SU-DHL-6 (cell line): ENCODE measurements around the gene MPRIP.

Source experiments
- H2AFZ ChIP-seq: fragments of 200-600 bp; sonication (generic); 2 replicates; pipeline ENCODE4 v1.6.1; 2014; ENCODE audit warnings: low read depth, mild to moderate bottlenecking, moderate library complexity, mixed read lengths, antibody characterized with exemption, low read length; ENCODE audit not compliant: severe bottlenecking
- H3F3A ChIP-seq: fragments of 200-600 bp; shearing (Covaris generic); 2 replicates; pipeline ENCODE4 v1.6.0; 2016; ENCODE audit warnings: antibody characterized with exemption, mild to moderate bottlenecking; ENCODE audit not compliant: insufficient read depth
- H3K27ac ChIP-seq: fragments of 200-600 bp; sonication (generic); 2 replicates; pipeline ENCODE4 v1.5.1; 2016; ENCODE audit warnings: low read depth, mild to moderate bottlenecking, low read length, moderate library complexity, mixed read lengths
- H3K27me3 ChIP-seq: fragments of 200-600 bp; sonication (generic), shearing (Covaris generic); 2 replicates; pipeline ENCODE4 v1.6.0; 2014; ENCODE audit warnings: mild to moderate bottlenecking, low read length
- H3K36me3 ChIP-seq: fragments of 200-600 bp; sonication (generic); 2 replicates; pipeline ENCODE4 v1.6.1; 2014; ENCODE audit warnings: mild to moderate bottlenecking, low read length, mixed read lengths
- H3K4me2 ChIP-seq: fragments of 300-600, 200-600 bp; shearing (Covaris generic), sonication (generic); 2 replicates; pipeline ENCODE4 v1.6.0; 2014; ENCODE audit warnings: low read length, low read depth, mild to moderate bottlenecking; ENCODE audit not compliant: poor library complexity, severe bottlenecking
- H3K4me3 ChIP-seq: fragments of 200-600 bp; sonication (generic); 2 replicates; pipeline ENCODE4 v1.5.1; 2014; ENCODE audit warnings: antibody characterized with exemption, low read length, mild to moderate bottlenecking, mixed read lengths; ENCODE audit not compliant: insufficient read depth, poor library complexity, severe bottlenecking
- H3K79me2 ChIP-seq: fragments of 200-600 bp; sonication (generic); 2 replicates; pipeline ENCODE4 v1.6.1; 2014; ENCODE audit warnings: mild to moderate bottlenecking, low read length, moderate library complexity; ENCODE audit not compliant: insufficient read depth
- H3K9ac ChIP-seq: fragments of 200-600 bp; sonication (generic); 2 replicates; pipeline ENCODE4 v1.7.0; 2014; ENCODE audit warnings: mild to moderate bottlenecking, low read length
- H3K9me2 ChIP-seq: fragments of 200-600 bp; sonication (generic); replicated peaks from 2 replicates; pipeline ENCODE4 v1.6.1; 2014; ENCODE audit warnings: low read length; ENCODE audit not compliant: insufficient read depth
- H3K9me3 ChIP-seq: fragments of 200-600 bp; sonication (generic); 2 replicates; pipeline ENCODE4 v1.6.1; 2014; ENCODE audit warnings: low read length, mixed read lengths; ENCODE audit not compliant: insufficient read depth
- H4K20me1 ChIP-seq: fragments of 200-600 bp; sonication (generic); 2 replicates; pipeline ENCODE4 v1.6.1; 2014; ENCODE audit warnings: low read depth, mild to moderate bottlenecking, antibody characterized with exemption, low read length, moderate library complexity, mixed read lengths
- CTCF ChIP-seq: fragments of 200-600 bp; sonication (generic); IDR thresholded peaks from one replicate; pipeline ENCODE4 v1.5.1; 2017; ENCODE audit warnings: antibody characterized with exemption, mild to moderate bottlenecking, low read length, moderate library complexity; ENCODE audit not compliant: insufficient read depth, poor library complexity, severe bottlenecking
- EZH2phosphoT487 ChIP-seq: fragments of 200-600 bp; sonication (generic), shearing (Covaris generic); conservative IDR thresholded peaks from 2 replicates; pipeline ENCODE4 v1.6.1; 2018; ENCODE audit warnings: mild to moderate bottlenecking, antibody characterized with exemption, low read length, moderate library complexity, mixed read lengths

Gene MPRIP

GRCh38 chr17:17153071-17153470 is 110.8 kb downstream of the MPRIP start:
- no peaks in the 10 kb centered on the region for H3F3A ChIP-seq
- H3K36me3 ChIP-seq = 0 out of 2 replicates have a peak, but pooled peaks cover 2% of the 10 kb centered on the region
- no peaks in the 10 kb centered on the region for H3K9me2 ChIP-seq
- no peaks in the 10 kb centered on the region for H3K9me3 ChIP-seq
- H3K4me3 ChIP-seq = no peak overlapping the region
- no peak overlapping the region for H3K27ac ChIP-seq
- no peak overlapping the region for H3K4me2 ChIP-seq
- H3K27me3 ChIP-seq = no peaks in the 10 kb centered on the region
- no peak for TF ChIP-seq EZH2phosphoT487
- TF ChIP-seq CTCF = no peak
- no peak overlapping the region for H3K9ac ChIP-seq
- H3K79me2 ChIP-seq = no peaks in the 10 kb centered on the region
- H4K20me1 ChIP-seq = no peaks in the 10 kb centered on the region
- H2AFZ ChIP-seq = no peak overlapping the region

- H3K4me3 ChIP-seq = no peak overlapping the region
- no peaks in the 10 kb centered on the region for H3F3A ChIP-seq
- H3K4me2 ChIP-seq = no peak overlapping the region
- no peaks in the 10 kb centered on the region for H4K20me1 ChIP-seq
- H3K36me3 ChIP-seq = 0 out of 2 replicates have a peak, but pooled peaks cover 2% of the 10 kb centered on the region
- no peak for TF ChIP-seq CTCF
- TF ChIP-seq EZH2phosphoT487 = no peak
- no peaks in the 10 kb centered on the region for H3K9me2 ChIP-seq
- no peaks in the 10 kb centered on the region for H3K27me3 ChIP-seq
- no peaks in the 10 kb centered on the region for H3K9me3 ChIP-seq
- no peaks in the 10 kb centered on the region for H3K79me2 ChIP-seq
- H3K27ac ChIP-seq = no peak overlapping the region
- H3K9ac ChIP-seq = no peak overlapping the region
- no peak overlapping the region for H2AFZ ChIP-seq
Observed at GRCh38 chr17:17153709-17154108, 111.5 kb downstream of the MPRIP start.

GRCh38 chr17:17154556-17154955 is 112.3 kb downstream of the MPRIP start:
- H3K4me2 ChIP-seq = no peak overlapping the region
- H3K36me3 ChIP-seq = 0 out of 2 replicates have a peak, but pooled peaks cover 2% of the 10 kb centered on the region
- no peaks in the 10 kb centered on the region for H3K79me2 ChIP-seq
- H2AFZ ChIP-seq = no peak overlapping the region
- no peaks in the 10 kb centered on the region for H4K20me1 ChIP-seq
- H3K27ac ChIP-seq = no peak overlapping the region
- TF ChIP-seq CTCF (no peak), EZH2phosphoT487 (no peak)
- no peak overlapping the region for H3K4me3 ChIP-seq
- no peaks in the 10 kb centered on the region for H3F3A ChIP-seq
- H3K9ac ChIP-seq = no peak overlapping the region
- H3K9me2 ChIP-seq = no peaks in the 10 kb centered on the region
- H3K9me3 ChIP-seq = no peaks in the 10 kb centered on the region
- H3K27me3 ChIP-seq = no peaks in the 10 kb centered on the region

GRCh38 chr17:17154981-17155380 is 112.7 kb downstream of the MPRIP start:
- Histone ChIP-seq H3K4me3 (no peak overlapping the region), H3K79me2 (no peaks in the 10 kb centered on the region), H3K9ac (no peak overlapping the region), H4K20me1 (no peaks in the 10 kb centered on the region), H3K27ac (no peak overlapping the region), H3F3A (no peaks in the 10 kb centered on the region), H2AFZ (no peak overlapping the region), H3K9me2 (no peaks in the 10 kb centered on the region), H3K4me2 (no peak overlapping the region), H3K27me3 (no peaks in the 10 kb centered on the region), H3K9me3 (no peaks in the 10 kb centered on the region), H3K36me3 (0 out of 2 replicates have a peak, but pooled peaks cover 2% of the 10 kb centered on the region)
- TF ChIP-seq EZH2phosphoT487 (no peak), CTCF (no peak)
